Retinal pigment epithelial cell (primary cell): Measurements from ENCODE around the gene IKZF2.

ENCODE experiments used
- DNase-seq: peaks from one replicate; pipeline ENCODE4 v3.0.0-alpha.2; 2010; ENCODE audit warnings: low read depth
- H3K4me3 ChIP-seq: 2 replicates; pipeline ENCODE4 v1.5.1; 2011; ENCODE audit warnings: mild to moderate bottlenecking, low read length, control low read depth, moderate library complexity
- TF ChIP-seq, protein P1 (sequence below): conservative IDR thresholded peaks from 2 replicates; pipeline ENCODE4 v1.5.1; 2011; ENCODE audit warnings: low read depth, low read length, control low read depth, inconsistent platforms

IKZF2 gene

DNA sequence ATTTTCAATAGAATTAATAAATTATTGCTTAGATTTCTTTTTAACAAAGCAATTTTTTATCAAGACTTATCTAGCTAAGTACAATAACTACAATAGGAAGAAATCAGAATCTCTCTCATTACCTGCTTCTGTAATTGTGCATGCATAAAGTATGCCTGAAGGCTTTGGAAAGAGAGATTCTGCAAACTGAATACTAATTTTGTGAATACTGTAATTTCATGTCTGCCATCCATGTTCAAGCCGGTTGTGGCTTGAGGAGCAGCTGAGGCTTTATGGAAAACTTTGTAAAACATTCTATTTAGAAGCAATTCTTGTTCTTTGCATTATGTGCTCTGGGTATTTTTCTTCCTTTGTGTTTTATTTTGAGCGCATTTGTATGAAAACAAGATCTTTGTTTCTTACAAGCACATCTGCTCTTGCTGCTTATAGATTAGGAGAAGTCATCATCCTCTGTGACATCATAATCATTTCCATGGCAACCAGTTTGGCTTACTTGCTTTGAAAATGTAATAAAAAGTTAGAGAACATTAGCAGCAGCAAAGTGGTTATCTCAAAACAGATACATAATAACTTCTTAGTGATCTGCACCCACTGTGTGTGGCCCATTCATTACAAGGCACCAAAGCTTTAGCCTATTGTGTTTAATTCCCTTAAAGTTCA lies 16.0 kb upstream of the IKZF2 start:
- DNase-seq: no peak
- no peak overlapping the region for H3K4me3 ChIP-seq
- TF ChIP-seq, protein P1, sequence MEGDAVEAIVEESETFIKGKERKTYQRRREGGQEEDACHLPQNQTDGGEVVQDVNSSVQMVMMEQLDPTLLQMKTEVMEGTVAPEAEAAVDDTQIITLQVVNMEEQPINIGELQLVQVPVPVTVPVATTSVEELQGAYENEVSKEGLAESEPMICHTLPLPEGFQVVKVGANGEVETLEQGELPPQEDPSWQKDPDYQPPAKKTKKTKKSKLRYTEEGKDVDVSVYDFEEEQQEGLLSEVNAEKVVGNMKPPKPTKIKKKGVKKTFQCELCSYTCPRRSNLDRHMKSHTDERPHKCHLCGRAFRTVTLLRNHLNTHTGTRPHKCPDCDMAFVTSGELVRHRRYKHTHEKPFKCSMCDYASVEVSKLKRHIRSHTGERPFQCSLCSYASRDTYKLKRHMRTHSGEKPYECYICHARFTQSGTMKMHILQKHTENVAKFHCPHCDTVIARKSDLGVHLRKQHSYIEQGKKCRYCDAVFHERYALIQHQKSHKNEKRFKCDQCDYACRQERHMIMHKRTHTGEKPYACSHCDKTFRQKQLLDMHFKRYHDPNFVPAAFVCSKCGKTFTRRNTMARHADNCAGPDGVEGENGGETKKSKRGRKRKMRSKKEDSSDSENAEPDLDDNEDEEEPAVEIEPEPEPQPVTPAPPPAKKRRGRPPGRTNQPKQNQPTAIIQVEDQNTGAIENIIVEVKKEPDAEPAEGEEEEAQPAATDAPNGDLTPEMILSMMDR: no peak

DNA sequence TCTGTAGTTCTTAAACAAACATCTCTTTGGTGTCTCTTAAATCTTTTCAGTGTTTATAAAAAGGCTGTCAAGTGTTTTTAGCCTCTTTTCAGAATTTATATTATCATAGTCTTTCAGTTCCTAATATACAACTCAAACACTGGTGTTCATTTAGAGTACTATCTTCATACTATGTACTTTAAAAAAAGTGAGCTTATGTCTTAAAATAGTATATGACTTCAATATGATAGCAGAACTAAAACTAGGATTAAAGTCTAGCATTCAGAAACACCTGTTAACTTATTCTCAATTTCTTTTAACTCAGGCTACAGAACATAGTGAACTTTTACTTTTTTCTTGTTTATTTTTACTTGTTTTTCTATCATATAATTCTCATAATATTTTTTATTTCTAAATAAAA lies 14.7 kb upstream of the IKZF2 start:
- DNase-seq: no peak
- no peak overlapping the region for H3K4me3 ChIP-seq
- TF ChIP-seq, protein P1: no peak

DNA sequence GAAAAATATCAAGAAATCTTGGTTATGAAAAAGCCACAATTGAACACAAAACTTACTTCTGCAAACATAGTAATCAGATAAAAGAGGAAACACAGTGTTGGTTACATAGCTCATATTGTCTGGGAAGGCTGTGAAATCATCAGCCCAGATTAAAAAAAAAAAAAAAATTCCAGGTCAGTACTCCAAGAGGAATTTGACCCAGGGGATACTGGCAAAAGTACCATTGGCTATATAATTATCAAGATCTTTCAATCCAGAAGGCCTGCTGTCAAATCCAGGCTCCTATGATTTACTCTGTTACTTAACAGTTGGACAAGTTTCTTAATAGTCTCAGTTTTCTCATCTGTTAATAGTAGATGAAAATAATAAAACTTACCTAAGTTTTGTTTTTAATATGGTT lies 12.9 kb upstream of the IKZF2 start:
- H3K4me3 ChIP-seq: no peak overlapping the region
- DNase-seq: no peak
- TF ChIP-seq, protein P1: no peak

DNA sequence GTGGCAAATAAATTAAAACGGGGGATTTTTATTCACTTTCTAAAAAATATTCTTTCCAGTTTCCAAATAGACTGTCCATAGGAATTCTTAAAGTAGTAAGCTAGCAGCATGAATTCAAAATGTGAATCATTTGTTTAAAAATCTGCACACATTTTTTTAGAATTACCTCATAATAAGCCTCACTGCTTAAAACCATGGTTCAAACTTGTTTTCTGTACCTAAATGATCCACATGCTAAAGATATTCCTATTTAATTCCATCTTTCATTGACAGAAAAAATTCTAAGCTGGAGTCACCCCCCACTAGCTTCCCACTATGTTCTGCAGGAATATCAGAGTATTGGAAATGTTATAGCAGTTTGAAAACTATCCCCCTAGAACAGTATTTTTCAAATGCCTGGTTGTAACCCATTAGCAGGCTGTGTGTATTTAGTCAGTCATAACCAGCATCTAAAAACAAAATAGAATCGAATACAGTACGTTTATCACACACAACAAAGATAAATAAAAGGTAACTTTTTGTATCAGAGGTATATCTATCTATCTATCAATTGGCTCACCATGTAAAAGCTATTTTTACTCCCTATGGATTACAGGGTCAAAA lies 11.2 kb upstream of the IKZF2 start:
- TF ChIP-seq, protein P1: no peak
- no peak overlapping the region for H3K4me3 ChIP-seq
- no peak for DNase-seq

DNA sequence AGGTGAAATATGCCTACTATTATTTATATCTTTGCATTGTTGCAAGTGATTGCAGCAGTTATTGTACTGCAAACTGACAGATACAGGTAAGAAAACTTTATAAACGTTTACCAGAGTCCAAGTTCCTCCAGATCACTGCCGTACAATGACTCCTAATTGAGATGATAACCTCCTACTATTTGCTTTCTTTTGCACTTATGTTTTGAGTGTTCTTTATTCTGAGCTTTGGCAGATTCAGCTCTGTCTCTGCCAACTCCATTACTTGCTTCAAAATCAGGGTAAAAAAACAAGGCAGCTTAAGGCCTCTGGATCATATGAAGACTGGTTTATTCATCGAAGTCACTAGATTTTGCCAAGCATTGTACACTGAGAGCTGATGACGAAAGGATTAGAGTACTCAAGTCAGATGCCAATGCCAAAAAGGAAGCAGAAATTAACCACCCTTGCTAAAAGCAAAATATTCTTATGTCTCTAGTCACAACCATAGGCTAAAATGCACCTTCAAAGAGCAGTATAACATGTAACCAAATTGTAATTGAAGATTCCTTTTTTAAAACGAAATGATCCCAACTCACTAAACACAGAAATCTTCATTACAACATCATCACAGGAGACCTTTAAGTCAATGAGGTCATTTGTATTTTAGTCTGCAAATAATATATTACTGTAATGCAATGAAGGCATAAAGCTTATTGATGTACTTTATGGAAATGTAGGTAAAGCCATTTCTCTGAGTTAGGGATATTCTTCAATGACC lies 10.5 kb upstream of the IKZF2 start:
- DNase-seq: peak; percentile 81
- H3K4me3 ChIP-seq: no peak overlapping the region
- TF ChIP-seq, protein P1: no peak

DNA sequence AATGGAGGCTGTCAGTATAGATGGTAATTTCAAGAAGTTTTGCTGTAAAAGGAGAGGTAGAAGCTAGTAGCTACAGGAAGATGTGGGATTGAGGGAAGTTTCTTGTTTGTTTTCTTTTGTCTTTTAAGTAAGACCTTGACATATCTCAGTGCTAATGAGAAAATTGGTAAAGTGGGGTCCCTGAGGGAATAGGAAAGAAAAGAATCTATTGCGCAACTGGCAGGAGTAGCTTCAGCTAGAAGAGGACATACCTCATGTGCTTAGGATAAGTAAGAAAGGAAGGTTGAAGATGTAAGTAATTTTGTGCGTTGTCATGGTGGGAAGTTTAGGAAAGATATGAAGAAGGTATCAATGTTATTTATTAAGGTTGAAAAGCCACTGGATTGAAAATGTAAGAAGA lies 8.4 kb upstream of the IKZF2 start:
- DNase-seq: no peak
- H3K4me3 ChIP-seq: no peak overlapping the region
- TF ChIP-seq, protein P1: no peak
